HL-60 (cell line): Measurements from ENCODE around the gene BMX.

Source experiments
- CTCF ChIP-seq: IDR thresholded peaks from one replicate; pipeline ENCODE4 v1.5.1; 2011; ENCODE audit warnings: low read length, control low read depth, inconsistent platforms; ENCODE audit not compliant: insufficient read depth
- POLR2AphosphoS5 ChIP-seq: IDR thresholded peaks from 2 replicates; pipeline ENCODE4 v1.6.1; 2012; ENCODE audit warnings: low read depth

- TF ChIP-seq CTCF = no peak
- TF ChIP-seq POLR2AphosphoS5 = no peak
These were observed 67.4 kb downstream of the BMX start for GRCh38 chrX:15567886-15568616.
